BLaER1 (cell line): ENCODE data around the gene SLC38A11.

Experiments
- H3K27ac ChIP-seq: shearing (Covaris generic); formaldehyde crosslinking; 2 replicates; pipeline ENCODE4 v1.8.1; 2022
- H3K27me3 ChIP-seq: shearing (Covaris generic); formaldehyde crosslinking; 2 replicates; pipeline ENCODE4 v1.8.1; 2022
- H3K36me3 ChIP-seq: shearing (Covaris generic); formaldehyde crosslinking; 2 replicates; pipeline ENCODE4 v1.8.1; 2022
- H3K4me1 ChIP-seq: shearing (Covaris generic); formaldehyde crosslinking; 2 replicates; pipeline ENCODE4 v1.8.1; 2022
- H3K4me2 ChIP-seq: shearing (Covaris generic); formaldehyde crosslinking; 2 replicates; pipeline ENCODE4 v1.8.1; 2022
- H3K4me3 ChIP-seq: shearing (Covaris generic); formaldehyde crosslinking; 2 replicates; pipeline ENCODE4 v1.8.1; 2022
- H3K9ac ChIP-seq: shearing (Covaris generic); formaldehyde crosslinking; 2 replicates; pipeline ENCODE4 v1.8.1; 2022
- H3K9me3 ChIP-seq: shearing (Covaris generic); formaldehyde crosslinking; 2 replicates; pipeline ENCODE4 v1.8.1; 2022
- H4K20me1 ChIP-seq: shearing (Covaris generic); formaldehyde crosslinking; 2 replicates; pipeline ENCODE4 v1.8.1; 2022
- Cebpa-rat ChIP-seq: shearing (Covaris generic); IDR thresholded peaks from 2 replicates; pipeline ENCODE4 v1.8.1; 2022

The SLC38A11 gene

GRCh38 chr2:164937864-164938401 lies 17.4 kb downstream of the SLC38A11 start:
- H3K36me3 ChIP-seq, result no peaks in the 10 kb centered on the region
- no peaks in the 10 kb centered on the region for H3K27me3 ChIP-seq
- peaks cover 15% of the 10 kb centered on the region for H3K4me1 ChIP-seq
- no peak overlapping the region for H3K4me3 ChIP-seq
- no peak overlapping the region for H3K9ac ChIP-seq
- no peaks in the 10 kb centered on the region for H4K20me1 ChIP-seq
- no peak overlapping the region for H3K27ac ChIP-seq
- H3K9me3 ChIP-seq, result no peaks in the 10 kb centered on the region
- no peak overlapping the region for H3K4me2 ChIP-seq
- no peak for TF ChIP-seq Cebpa-rat

GRCh38 chr2:164935118-164936101 lies 19.9 kb downstream of the SLC38A11 start:
- TF ChIP-seq Cebpa-rat, result no peak
- no peaks in the 10 kb centered on the region; the same call in 1 of the 2 replicates for H3K9me3 ChIP-seq
- no peaks in the 10 kb centered on the region for H3K36me3 ChIP-seq
- H3K4me1 ChIP-seq, result peaks cover 17% of the 10 kb centered on the region
- no peak overlapping the region for H3K4me3 ChIP-seq
- H3K9ac ChIP-seq, result no peak overlapping the region
- H3K27ac ChIP-seq, result no peak overlapping the region
- H4K20me1 ChIP-seq, result no peaks in the 10 kb centered on the region
- H3K27me3 ChIP-seq, result no peaks in the 10 kb centered on the region
- no peak overlapping the region for H3K4me2 ChIP-seq

GRCh38 chr2:164934401-164935117 lies 20.8 kb downstream of the SLC38A11 start:
- H3K36me3 ChIP-seq, result no peaks in the 10 kb centered on the region
- H3K9me3 ChIP-seq, result no peaks in the 10 kb centered on the region; the same call in 1 of the 2 replicates
- H3K27me3 ChIP-seq, result no peaks in the 10 kb centered on the region
- H3K9ac ChIP-seq, result no peak overlapping the region
- no peaks in the 10 kb centered on the region for H4K20me1 ChIP-seq
- no peak overlapping the region for H3K4me2 ChIP-seq
- H3K4me1 ChIP-seq, result peaks cover 17% of the 10 kb centered on the region
- H3K27ac ChIP-seq, result no peak overlapping the region
- H3K4me3 ChIP-seq, result no peak overlapping the region
- TF ChIP-seq Cebpa-rat, result no peak

GRCh38 chr2:164933671-164934189 lies 21.6 kb downstream of the SLC38A11 start:
- H3K27ac ChIP-seq, result no peak overlapping the region
- no peaks in the 10 kb centered on the region for H3K27me3 ChIP-seq
- H3K9ac ChIP-seq, result no peak overlapping the region
- peak overlapping the region; percentile 17 for H3K4me2 ChIP-seq
- no peak for TF ChIP-seq Cebpa-rat
- H4K20me1 ChIP-seq, result no peaks in the 10 kb centered on the region
- H3K4me3 ChIP-seq, result no peak overlapping the region
- H3K4me1 ChIP-seq, result peaks cover 17% of the 10 kb centered on the region
- no peaks in the 10 kb centered on the region; the same call in 1 of the 2 replicates for H3K9me3 ChIP-seq
- H3K36me3 ChIP-seq, result no peaks in the 10 kb centered on the region

GRCh38 chr2:164932377-164932776 lies 22.9 kb downstream of the SLC38A11 start:
- Histone ChIP-seq H3K4me2 (no peak overlapping the region), H3K9ac (no peak overlapping the region), H3K36me3 (no peaks in the 10 kb centered on the region), H3K4me3 (no peak overlapping the region), H3K4me1 (peaks cover 17% of the 10 kb centered on the region), H3K27ac (no peak overlapping the region), H3K9me3 (no peaks in the 10 kb centered on the region; the same call in 1 of the 2 replicates), H3K27me3 (no peaks in the 10 kb centered on the region), H4K20me1 (no peaks in the 10 kb centered on the region)
- no peak for TF ChIP-seq Cebpa-rat

GRCh38 chr2:164928101-164928673 lies 27.1 kb downstream of the SLC38A11 start:
- no peak overlapping the region for H3K4me3 ChIP-seq
- peaks cover 4% of the 10 kb centered on the region for H3K4me1 ChIP-seq
- H3K9ac ChIP-seq, result no peak overlapping the region
- no peaks in the 10 kb centered on the region for H3K36me3 ChIP-seq
- no peaks in the 10 kb centered on the region for H3K27me3 ChIP-seq
- H4K20me1 ChIP-seq, result no peaks in the 10 kb centered on the region
- no peak overlapping the region for H3K27ac ChIP-seq
- H3K9me3 ChIP-seq, result no peaks in the 10 kb centered on the region; the same call in 1 of the 2 replicates
- no peak for TF ChIP-seq Cebpa-rat
- no peak overlapping the region for H3K4me2 ChIP-seq

GRCh38 chr2:164922134-164922533 lies 33.2 kb downstream of the SLC38A11 start:
- no peaks in the 10 kb centered on the region for H3K36me3 ChIP-seq
- no peaks in the 10 kb centered on the region for H3K27me3 ChIP-seq
- no peaks in the 10 kb centered on the region for H3K9me3 ChIP-seq
- no peak overlapping the region for H3K9ac ChIP-seq
- H3K4me3 ChIP-seq, result no peak overlapping the region
- no peaks in the 10 kb centered on the region for H3K4me1 ChIP-seq
- H4K20me1 ChIP-seq, result no peaks in the 10 kb centered on the region
- no peak overlapping the region for H3K4me2 ChIP-seq
- TF ChIP-seq Cebpa-rat, result no peak
- H3K27ac ChIP-seq, result no peak overlapping the region

- no peak overlapping the region for H3K4me3 ChIP-seq
- no peak for TF ChIP-seq Cebpa-rat
- H3K9ac ChIP-seq, result no peak overlapping the region
- H4K20me1 ChIP-seq, result no peaks in the 10 kb centered on the region
- no peaks in the 10 kb centered on the region for H3K27me3 ChIP-seq
- no peaks in the 10 kb centered on the region for H3K36me3 ChIP-seq
- no peak overlapping the region for H3K27ac ChIP-seq
- H3K9me3 ChIP-seq, result no peaks in the 10 kb centered on the region
- H3K4me2 ChIP-seq, result no peak overlapping the region
- no peaks in the 10 kb centered on the region for H3K4me1 ChIP-seq
Measured at GRCh38 chr2:164920430-164920829, 34.9 kb downstream of the SLC38A11 start.

- no peak overlapping the region for H3K27ac ChIP-seq
- H3K4me3 ChIP-seq, result no peak overlapping the region
- no peaks in the 10 kb centered on the region for H3K27me3 ChIP-seq
- H3K9me3 ChIP-seq, result no peaks in the 10 kb centered on the region
- no peaks in the 10 kb centered on the region for H3K36me3 ChIP-seq
- no peak overlapping the region for H3K9ac ChIP-seq
- no peaks in the 10 kb centered on the region for H4K20me1 ChIP-seq
- no peak for TF ChIP-seq Cebpa-rat
- no peaks in the 10 kb centered on the region; the same call in 1 of the 2 replicates for H3K4me1 ChIP-seq
- no peak overlapping the region for H3K4me2 ChIP-seq
Measured at GRCh38 chr2:164917296-164917903, 37.9 kb downstream of the SLC38A11 start.
